Activated CD8-positive, alpha-beta memory T cell treated with anti-CD3 and anti-CD28 coated beads, Interleukin-2, amount 50 U/mL, for 1 hour (primary cell): ENCODE data around the gene GRIN1.
"Not testable (repeated sequence)": the region's sequence is repeated elsewhere in the genome, so short reads cannot be mapped to it uniquely, and the experiment has no call there.

Experiments used
- DNase-seq: peaks from one replicate; pipeline ENCODE4 v3.0.0-alpha.2; 2020; ENCODE audit errors: extremely low read depth

The GRIN1 gene

GRCh38 chr9:137111788-137112563 lies 27.0 kb upstream of the GRIN1 start:
- DNase-seq: no peak

- DNase-seq: no peak
These were observed 26.2 kb upstream of the GRIN1 start for GRCh38 chr9:137112564-137113384.

- no peak for DNase-seq
These were observed 25.4 kb upstream of the GRIN1 start for GRCh38 chr9:137113385-137114159.

GRCh38 chr9:137114220-137114612 lies 24.7 kb upstream of the GRIN1 start:
- DNase-seq: no peak

GRCh38 chr9:137114613-137115393 lies 24.2 kb upstream of the GRIN1 start, which contains the start of gene DPP7:
DPP7 (minus strand) TSS chr9:137114733; CDS start chr9:137114713, 20 bp downstream.
- DNase-seq: no peak

- DNase-seq: no peak
These were observed 23.4 kb upstream of the GRIN1 start for GRCh38 chr9:137115394-137116026.

- DNase-seq: no peak
These were observed 22.9 kb upstream of the GRIN1 start for GRCh38 chr9:137116027-137116507.

GRCh38 chr9:137116728-137117127 lies 22.2 kb upstream of the GRIN1 start:
- DNase-seq: no peak

GRCh38 chr9:137117269-137117731 lies 21.7 kb upstream of the GRIN1 start:
- no peak for DNase-seq

- DNase-seq: not testable (repeated sequence)
These were observed 20.8 kb upstream of the GRIN1 start for GRCh38 chr9:137118092-137118603.

GRCh38 chr9:137121927-137122795 lies 16.8 kb upstream of the GRIN1 start:
- DNase-seq: not testable (repeated sequence)

- DNase-seq: not testable (repeated sequence)
These were observed 16.0 kb upstream of the GRIN1 start for GRCh38 chr9:137122796-137123467.

- DNase-seq: no peak
These were observed 15.5 kb upstream of the GRIN1 start for GRCh38 chr9:137123468-137123837.

- not testable (repeated sequence) for DNase-seq
These were observed 14.9 kb upstream of the GRIN1 start for GRCh38 chr9:137123952-137124462.

GRCh38 chr9:137126786-137127185 lies 12.2 kb upstream of the GRIN1 start:
- no peak for DNase-seq

GRCh38 chr9:137127301-137128157 lies 11.4 kb upstream of the GRIN1 start:
- no peak for DNase-seq

GRCh38 chr9:137128158-137128861 lies 10.6 kb upstream of the GRIN1 start:
- DNase-seq: no peak
